ENCODE results near the gene URB1.

Gene URB1

GRCh38 chr21:32340863-32341848 is 51.7 kb downstream of the URB1 start:
- DNase-seq (ENCODE audit: low spot score) = no peak

- no peak for DNase-seq (ENCODE audit: low spot score)
Measured at GRCh38 chr21:32338209-32338921, 54.4 kb downstream of the URB1 start.

GRCh38 chr21:32337206-32337605 is 55.6 kb downstream of the URB1 start:
- DNase-seq (ENCODE audit: low spot score) = no peak

- DNase-seq (ENCODE audit: low spot score) = no peak
Measured at GRCh38 chr21:32336711-32337110, 56.1 kb downstream of the URB1 start.

- no peak for DNase-seq (ENCODE audit: low spot score)
Measured at GRCh38 chr21:32335601-32336575, 56.9 kb downstream of the URB1 start.

GRCh38 chr21:32334980-32335531 is 57.8 kb downstream of the URB1 start:
- no peak for DNase-seq (ENCODE audit: low spot score)

GRCh38 chr21:32333953-32334673 is 58.7 kb downstream of the URB1 start:
- DNase-seq (ENCODE audit: low spot score) = no peak

GRCh38 chr21:32332463-32332951 is 60.3 kb downstream of the URB1 start:
- DNase-seq (ENCODE audit: low spot score) = no peak

GRCh38 chr21:32331444-32332305 is 61.1 kb downstream of the URB1 start:
- no peak for DNase-seq (ENCODE audit: low spot score)

- no peak for DNase-seq (ENCODE audit: low spot score)
Measured at GRCh38 chr21:32330784-32331311, 62.0 kb downstream of the URB1 start.

GRCh38 chr21:32329776-32330175 is 63.0 kb downstream of the URB1 start:
- DNase-seq (ENCODE audit: low spot score) = no peak

- DNase-seq (ENCODE audit: low spot score) = no peak
Measured at GRCh38 chr21:32329331-32329730, 63.5 kb downstream of the URB1 start.

- no peak for DNase-seq (ENCODE audit: low spot score)
Measured at GRCh38 chr21:32328595-32328994, 64.2 kb downstream of the URB1 start.

GRCh38 chr21:32325706-32326105 is 67.1 kb downstream of the URB1 start:
- no peak for DNase-seq (ENCODE audit: low spot score)

GRCh38 chr21:32322676-32323075 is 70.1 kb downstream of the URB1 start:
- no peak for DNase-seq (ENCODE audit: low spot score)

- no peak for DNase-seq (ENCODE audit: low spot score)
Measured at GRCh38 chr21:32322103-32322502, 70.7 kb downstream of the URB1 start.

- no peak for DNase-seq (ENCODE audit: low spot score)
Measured at GRCh38 chr21:32321480-32321879, 71.3 kb downstream of the URB1 start.

GRCh38 chr21:32320726-32321125 is 72.1 kb downstream of the URB1 start:
- DNase-seq (ENCODE audit: low spot score) = no peak

GRCh38 chr21:32320059-32320458 is 72.8 kb downstream of the URB1 start:
- DNase-seq (ENCODE audit: low spot score) = no peak

- no peak for DNase-seq (ENCODE audit: low spot score)
Measured at GRCh38 chr21:32319012-32319411, 73.8 kb downstream of the URB1 start.

All from NAMALWA (cell line).